ENCODE measurements around the gene PTPRH.

DNA sequence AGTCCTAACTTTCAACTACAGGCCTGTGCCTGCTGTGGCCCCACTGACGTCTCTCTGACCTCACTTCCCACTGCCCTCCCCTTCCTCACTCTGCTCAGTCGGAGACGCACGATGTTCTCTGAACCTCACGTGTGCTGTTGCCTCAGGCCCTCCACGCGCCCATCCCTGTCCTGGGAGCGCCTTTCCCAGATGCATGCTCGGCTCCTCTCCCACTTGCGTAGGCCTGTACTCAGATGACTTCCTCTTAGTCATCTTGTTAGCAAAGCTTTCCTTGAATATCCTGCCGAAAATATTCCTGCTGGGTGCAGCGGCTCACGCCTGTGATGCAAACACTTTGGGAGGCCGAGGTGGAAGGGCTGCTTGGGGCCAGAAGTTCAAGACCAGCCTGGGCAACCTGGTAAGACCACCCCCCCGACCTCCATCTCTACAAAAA, 19.9 kb downstream of the PTPRH start:
- no peak for TF ChIP-seq EZH2 (IDR thresholded peaks at IDR 0.05; ENCODE audit: borderline replicate concordance, low read depth, low read length, poor library complexity, severe bottlenecking)
- TF ChIP-seq, protein P1, sequence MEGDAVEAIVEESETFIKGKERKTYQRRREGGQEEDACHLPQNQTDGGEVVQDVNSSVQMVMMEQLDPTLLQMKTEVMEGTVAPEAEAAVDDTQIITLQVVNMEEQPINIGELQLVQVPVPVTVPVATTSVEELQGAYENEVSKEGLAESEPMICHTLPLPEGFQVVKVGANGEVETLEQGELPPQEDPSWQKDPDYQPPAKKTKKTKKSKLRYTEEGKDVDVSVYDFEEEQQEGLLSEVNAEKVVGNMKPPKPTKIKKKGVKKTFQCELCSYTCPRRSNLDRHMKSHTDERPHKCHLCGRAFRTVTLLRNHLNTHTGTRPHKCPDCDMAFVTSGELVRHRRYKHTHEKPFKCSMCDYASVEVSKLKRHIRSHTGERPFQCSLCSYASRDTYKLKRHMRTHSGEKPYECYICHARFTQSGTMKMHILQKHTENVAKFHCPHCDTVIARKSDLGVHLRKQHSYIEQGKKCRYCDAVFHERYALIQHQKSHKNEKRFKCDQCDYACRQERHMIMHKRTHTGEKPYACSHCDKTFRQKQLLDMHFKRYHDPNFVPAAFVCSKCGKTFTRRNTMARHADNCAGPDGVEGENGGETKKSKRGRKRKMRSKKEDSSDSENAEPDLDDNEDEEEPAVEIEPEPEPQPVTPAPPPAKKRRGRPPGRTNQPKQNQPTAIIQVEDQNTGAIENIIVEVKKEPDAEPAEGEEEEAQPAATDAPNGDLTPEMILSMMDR (conservative IDR thresholded peaks at IDR 0.05; ENCODE audit: low read depth, low read length): no peak

Measured in A673 (cell line).